NCI-H69 (cell line): Measurements from ENCODE around the gene BRINP1.

ENCODE experiments used
- DNase-seq: peaks from one replicate; lab custom pipeline; 2025; lab: John Stamatoyannopoulos, UW

Gene BRINP1

GRCh38 chr9:119343059-119343990 is 25.9 kb downstream of the BRINP1 start:
- peak; percentile 44 for DNase-seq

GRCh38 chr9:119339056-119339455 is 30.2 kb downstream of the BRINP1 start:
- DNase-seq = no peak

GRCh38 chr9:119337573-119337972 is 31.7 kb downstream of the BRINP1 start:
- no peak for DNase-seq

- peak; percentile 86 for DNase-seq
Observed at GRCh38 chr9:119334745-119335144, 34.5 kb downstream of the BRINP1 start.

- DNase-seq = peak; percentile 37
Observed at GRCh38 chr9:119333507-119334229, 35.6 kb downstream of the BRINP1 start.

- DNase-seq = no peak
Observed at GRCh38 chr9:119332522-119332921, 36.7 kb downstream of the BRINP1 start.

GRCh38 chr9:119322184-119322583 is 47.1 kb downstream of the BRINP1 start:
- DNase-seq = peak; percentile 9

GRCh38 chr9:119318371-119318770 is 50.9 kb downstream of the BRINP1 start:
- DNase-seq = peak; percentile 34

GRCh38 chr9:119313846-119314245 is 55.4 kb downstream of the BRINP1 start:
- no peak for DNase-seq

- no peak for DNase-seq
Observed at GRCh38 chr9:119310741-119311140, 58.5 kb downstream of the BRINP1 start.

- no peak for DNase-seq
Observed at GRCh38 chr9:119307471-119307870, 61.8 kb downstream of the BRINP1 start.

GRCh38 chr9:119304555-119304954 is 64.7 kb downstream of the BRINP1 start:
- DNase-seq = peak; percentile 19

- DNase-seq = peak; percentile 73
Observed at GRCh38 chr9:119302988-119303698, 66.1 kb downstream of the BRINP1 start.

GRCh38 chr9:119298076-119298853 is 71.0 kb downstream of the BRINP1 start:
- no peak for DNase-seq

GRCh38 chr9:119291554-119291953 is 77.7 kb downstream of the BRINP1 start:
- DNase-seq = peak; percentile 39

- DNase-seq = peak; percentile 77
Observed at GRCh38 chr9:119289740-119290433, 79.3 kb downstream of the BRINP1 start.

GRCh38 chr9:119284587-119285337 is 84.5 kb downstream of the BRINP1 start:
- DNase-seq = no peak

- DNase-seq = peak; percentile 79
Observed at GRCh38 chr9:119284118-119284517, 85.1 kb downstream of the BRINP1 start.

- peak; percentile 23 for DNase-seq
Observed at GRCh38 chr9:119283078-119283794, 86.0 kb downstream of the BRINP1 start.
